OCI-LY3 (cell line): Measurements from ENCODE around the gene EXOC4.

Source experiments
- H2AFZ ChIP-seq: fragments of 200-600, 300-600 bp; shearing (Covaris generic); 2 replicates; pipeline ENCODE4 v1.6.0; 2014; ENCODE audit warnings: antibody characterized with exemption, low read depth, low read length
- H3K27ac ChIP-seq: fragments of 200-600, 300-600 bp; sonication (generic); 2 replicates; pipeline ENCODE4 v1.5.1; 2014; ENCODE audit warnings: mild to moderate bottlenecking, low read length, moderate library complexity, mixed read lengths
- H3K27me3 ChIP-seq: fragments of 200-600, 300-600 bp; sonication (generic); 2 replicates; pipeline ENCODE4 v1.6.1; 2014; ENCODE audit warnings: low read depth, low read length, mixed read lengths
- H3K36me3 ChIP-seq: fragments of 200-600, 300-600 bp; sonication (generic); replicated peaks from 2 replicates; pipeline ENCODE3; 2014; ENCODE audit warnings: low read depth, low read length, mixed read lengths
- H3K4me1 ChIP-seq: fragments of 300-600, 200-600 bp; sonication (generic); 2 replicates; pipeline ENCODE4 v1.6.1; 2014; ENCODE audit warnings: low read length, mixed read lengths
- H3K4me2 ChIP-seq: fragments of 200-600, 300-600 bp; sonication (generic); 2 replicates; pipeline ENCODE4 v1.6.1; 2014; ENCODE audit warnings: low read length, mixed read lengths
- H3K4me3 ChIP-seq: fragments of 300-600, 200-600 bp; sonication (generic); 2 replicates; pipeline ENCODE4 v1.5.1; 2014; ENCODE audit warnings: antibody characterized with exemption, mild to moderate bottlenecking, low read length, moderate library complexity
- H3K79me2 ChIP-seq: fragments of 300-600, 200-600 bp; shearing (Covaris generic); 2 replicates; pipeline ENCODE4 v1.6.1; 2014; ENCODE audit warnings: mild to moderate bottlenecking, low read length, mixed read lengths
- H3K9ac ChIP-seq: fragments of 300-600, 200-600 bp; shearing (Covaris generic); 2 replicates; pipeline ENCODE4 v1.6.0; 2014; ENCODE audit warnings: mild to moderate bottlenecking, low read length, moderate library complexity
- H3K9me3 ChIP-seq: fragments of 200-600, 300-600 bp; shearing (Covaris generic); 2 replicates; pipeline ENCODE4 v1.6.1; 2014; ENCODE audit warnings: low read length, mixed read lengths; ENCODE audit not compliant: insufficient read depth
- H4K20me1 ChIP-seq: fragments of 200-600, 300-600 bp; sonication (generic); 2 replicates; pipeline ENCODE4 v1.6.1; 2016; ENCODE audit warnings: low read length, mixed read lengths; ENCODE audit not compliant: insufficient read depth
- EZH2phosphoT487 ChIP-seq: fragments of 200-600 bp; shearing (Covaris generic); IDR thresholded peaks from 2 replicates; pipeline ENCODE4 v1.6.1; 2018; ENCODE audit warnings: antibody characterized with exemption, mixed run types, low read depth
- TF ChIP-seq, protein P1 (sequence below): fragments of 200-600, 300-600 bp; sonication (generic); IDR thresholded peaks from 2 replicates; pipeline ENCODE4 v1.5.1; 2014; ENCODE audit warnings: antibody characterized with exemption, low read length, low read depth

The EXOC4 gene

DNA sequence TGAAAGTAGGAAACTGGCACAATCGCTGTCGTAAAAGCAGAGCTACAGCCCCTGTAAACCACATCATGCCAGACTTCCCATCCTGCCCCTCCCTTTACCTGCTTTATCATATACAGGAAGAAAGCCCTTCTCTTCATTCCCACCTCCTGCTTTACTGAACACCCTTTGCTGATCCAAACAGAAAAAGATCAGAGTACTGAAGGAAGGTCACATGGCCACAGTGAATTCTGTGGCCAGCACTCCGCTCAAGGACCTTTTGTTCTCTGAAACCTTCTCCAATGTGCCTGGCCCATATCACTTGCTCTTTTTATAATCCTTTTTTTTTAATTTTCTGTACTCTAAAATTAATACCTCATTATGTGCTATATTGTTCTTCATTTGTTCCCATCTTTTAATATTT lies 765.4 kb downstream of the EXOC4 start:
- no peak overlapping the region for H3K27ac ChIP-seq
- no peaks in the 10 kb centered on the region for H3K4me1 ChIP-seq
- no peaks in the 10 kb centered on the region for H3K27me3 ChIP-seq
- TF ChIP-seq, protein P1, sequence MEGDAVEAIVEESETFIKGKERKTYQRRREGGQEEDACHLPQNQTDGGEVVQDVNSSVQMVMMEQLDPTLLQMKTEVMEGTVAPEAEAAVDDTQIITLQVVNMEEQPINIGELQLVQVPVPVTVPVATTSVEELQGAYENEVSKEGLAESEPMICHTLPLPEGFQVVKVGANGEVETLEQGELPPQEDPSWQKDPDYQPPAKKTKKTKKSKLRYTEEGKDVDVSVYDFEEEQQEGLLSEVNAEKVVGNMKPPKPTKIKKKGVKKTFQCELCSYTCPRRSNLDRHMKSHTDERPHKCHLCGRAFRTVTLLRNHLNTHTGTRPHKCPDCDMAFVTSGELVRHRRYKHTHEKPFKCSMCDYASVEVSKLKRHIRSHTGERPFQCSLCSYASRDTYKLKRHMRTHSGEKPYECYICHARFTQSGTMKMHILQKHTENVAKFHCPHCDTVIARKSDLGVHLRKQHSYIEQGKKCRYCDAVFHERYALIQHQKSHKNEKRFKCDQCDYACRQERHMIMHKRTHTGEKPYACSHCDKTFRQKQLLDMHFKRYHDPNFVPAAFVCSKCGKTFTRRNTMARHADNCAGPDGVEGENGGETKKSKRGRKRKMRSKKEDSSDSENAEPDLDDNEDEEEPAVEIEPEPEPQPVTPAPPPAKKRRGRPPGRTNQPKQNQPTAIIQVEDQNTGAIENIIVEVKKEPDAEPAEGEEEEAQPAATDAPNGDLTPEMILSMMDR = no peak
- no peak for TF ChIP-seq EZH2phosphoT487
- H3K9me3 ChIP-seq = no peaks in the 10 kb centered on the region
- no peak overlapping the region for H3K9ac ChIP-seq
- no peak overlapping the region for H2AFZ ChIP-seq
- no peak overlapping the region for H3K4me3 ChIP-seq
- H4K20me1 ChIP-seq = no peaks in the 10 kb centered on the region
- H3K4me2 ChIP-seq = no peak overlapping the region
- H3K36me3 ChIP-seq = no peaks in the 10 kb centered on the region
- no peaks in the 10 kb centered on the region for H3K79me2 ChIP-seq

- no peaks in the 10 kb centered on the region for H4K20me1 ChIP-seq
- TF ChIP-seq EZH2phosphoT487 = no peak
- TF ChIP-seq, protein P1 = no peak
- no peak overlapping the region for H3K27ac ChIP-seq
- no peaks in the 10 kb centered on the region for H3K9me3 ChIP-seq
- H3K4me2 ChIP-seq = no peak overlapping the region
- no peak overlapping the region for H2AFZ ChIP-seq
- no peaks in the 10 kb centered on the region for H3K4me1 ChIP-seq
- no peak overlapping the region for H3K9ac ChIP-seq
- no peaks in the 10 kb centered on the region for H3K36me3 ChIP-seq
- H3K27me3 ChIP-seq = no peaks in the 10 kb centered on the region
- no peaks in the 10 kb centered on the region for H3K79me2 ChIP-seq
- H3K4me3 ChIP-seq = no peak overlapping the region
Measured at GRCh38 chr7:134019251-134019650, 766.4 kb downstream of the EXOC4 start.

GRCh38 chr7:134021836-134022235 lies 769.0 kb downstream of the EXOC4 start:
- H3K4me3 ChIP-seq = no peak overlapping the region
- H3K9ac ChIP-seq = no peak overlapping the region
- no peaks in the 10 kb centered on the region for H3K79me2 ChIP-seq

GRCh38 chr7:134022286-134022911 lies 769.5 kb downstream of the EXOC4 start:
- H3K4me2 ChIP-seq = no peak overlapping the region
- H3K27ac ChIP-seq = no peak overlapping the region
- H3K27me3 ChIP-seq = no peaks in the 10 kb centered on the region
- no peak overlapping the region for H2AFZ ChIP-seq
- H4K20me1 ChIP-seq = no peaks in the 10 kb centered on the region
- TF ChIP-seq, protein P1 = no peak
- TF ChIP-seq EZH2phosphoT487 = no peak
- H3K9me3 ChIP-seq = no peaks in the 10 kb centered on the region
- H3K4me3 ChIP-seq = no peak overlapping the region
- H3K4me1 ChIP-seq = no peaks in the 10 kb centered on the region
- no peaks in the 10 kb centered on the region for H3K79me2 ChIP-seq
- no peaks in the 10 kb centered on the region for H3K36me3 ChIP-seq
- H3K9ac ChIP-seq = no peak overlapping the region

More at GRCh38 chr7:134021836-134022235, 769.0 kb downstream of the EXOC4 start:
- Histone ChIP-seq H2AFZ (no peak overlapping the region), H3K4me1 (no peaks in the 10 kb centered on the region), H3K27ac (no peak overlapping the region), H3K36me3 (no peaks in the 10 kb centered on the region), H4K20me1 (no peaks in the 10 kb centered on the region), H3K27me3 (no peaks in the 10 kb centered on the region), H3K4me2 (no peak overlapping the region), H3K9me3 (no peaks in the 10 kb centered on the region)
- no peak for TF ChIP-seq EZH2phosphoT487
- TF ChIP-seq, protein P1 = peak; percentile 10
